Tibial artery (tissue), 4 donors: ENCODE results near the gene TOMM40L.

Experiments used
- DNase-seq, 2 donors: peaks; one replicate each; pipeline ENCODE4 v3.0.0-alpha.2; 2019
- H3K27ac ChIP-seq, 2 donors: fragments of 200-600 bp; sonication (generic) in 1 of 2; 1 replicate in 1 of 2; 2 replicates in 1 of 2; pipeline ENCODE4 v1.5.1; 2018 to 2019; ENCODE audit warnings: mild to moderate bottlenecking in 1 of 2
- H3K27me3 ChIP-seq, 2 donors: fragments of 200-600 bp; sonication (generic) in 1 of 2; one replicate each; pipeline versions ENCODE4 v1.5.1 to v1.6.0; 2016 to 2019
- H3K36me3 ChIP-seq, 3 donors: fragments of 200-600 bp; sonication (generic) in 2 of 3; one replicate each; pipeline ENCODE4 v1.5.1; 2016 to 2019; ENCODE audit warnings: mild to moderate bottlenecking in 2 of 3
- H3K4me1 ChIP-seq, 4 donors: fragments of 200-600 bp; sonication (generic) in 2 of 4; 1 replicate in 3 of 4; 2 replicates in 1 of 4; pipeline ENCODE4 v1.5.1; 2016 to 2019
- H3K4me3 ChIP-seq, 2 donors: fragments of 200-600 bp; sonication (generic) in 1 of 2; 1 replicate in 1 of 2; 2 replicates in 1 of 2; pipeline ENCODE4 v1.5.1; 2018 to 2019; ENCODE audit warnings: mild to moderate bottlenecking in 2 of 2
- H3K9me3 ChIP-seq, 3 donors: fragments of 200-600 bp; sonication (generic) in 1 of 3; one replicate each; pipeline ENCODE4 v1.5.1; 2016 to 2019
- CTCF ChIP-seq, 2 experiments: fragments of 200-600 bp in 1 of 2; fragments of 450-650 bp in 1 of 2; IDR thresholded peaks; one replicate each; pipeline ENCODE4 v1.5.1; 2017 to 2019; ENCODE audit warnings: antibody characterized with exemption in 2 of 2, mild to moderate bottlenecking in 1 of 2, moderate library complexity in 1 of 2
- intact Hi-C: fragments of 100-400 bp; cut with DNase I; formaldehyde crosslinking; loops from one replicate; pipeline ENCODE4 v1.15.0; 2023; ENCODE audit warnings: low total_unique reads

Gene TOMM40L

GRCh38 chr1:161201836-161202712 lies 23.8 kb upstream of the TOMM40L start, which contains the start of gene NDUFS2:
Gene NDUFS2 (plus strand): TSS chr1:161202367. CDS start chr1:161202386, 19 bp downstream.
- Histone ChIP-seq H3K4me3 (peak within 1 kb of the TSS; percentile 79 to 88), H3K4me1 (peaks cover 7 to 65% (median 52%) of the 10 kb centered on the region in 4 donors), H3K9me3 (no peaks in the 10 kb centered on the region), H3K27ac (peak within 1 kb of the TSS; percentile 87 to 93), H3K36me3 (peaks cover 10 to 27% (median 12%) of the 10 kb centered on the region in 3 donors), H3K27me3 (peaks cover 0 to 9% of the 10 kb centered on the region in 2 donors)
- intact Hi-C loops = no loop called here
- TF ChIP-seq CTCF (IDR thresholded peaks at IDR 0.05) = no peak
- DNase-seq = peak; percentile 99

- peaks cover 7 to 24% (median 17%) of the 10 kb centered on the region in 4 donors for H3K4me1 ChIP-seq
- DNase-seq = no peak
- H3K27me3 ChIP-seq = no peaks in the 10 kb centered on the region
- intact Hi-C loops = no loop called here
- TF ChIP-seq CTCF (IDR thresholded peaks at IDR 0.05) = no peak
- H3K9me3 ChIP-seq = no peaks in the 10 kb centered on the region
- H3K36me3 ChIP-seq = peaks cover 49 to 71% (median 55%) of the 10 kb centered on the region in 3 donors
- H3K4me3 ChIP-seq = no peak overlapping the region
- H3K27ac ChIP-seq = no peak overlapping the region
These were observed 19.3 kb upstream of the TOMM40L start for GRCh38 chr1:161206411-161207140.

- H3K27me3 ChIP-seq = no peaks in the 10 kb centered on the region
- intact Hi-C loops = no loop called here
- DNase-seq = no peak
- H3K27ac ChIP-seq = no peak overlapping the region
- H3K36me3 ChIP-seq = peaks cover 55 to 77% (median 61%) of the 10 kb centered on the region in 3 donors
- TF ChIP-seq CTCF (IDR thresholded peaks at IDR 0.05) = no peak
- no peaks in the 10 kb centered on the region for H3K9me3 ChIP-seq
- H3K4me1 ChIP-seq = peaks cover under 1 to 23% (median 16%) of the 10 kb centered on the region in 4 donors
- no peak overlapping the region for H3K4me3 ChIP-seq
These were observed 18.7 kb upstream of the TOMM40L start for GRCh38 chr1:161207173-161207572.

GRCh38 chr1:161209790-161210409 lies 16.0 kb upstream of the TOMM40L start:
- Histone ChIP-seq H3K4me3 (no peak overlapping the region), H3K27ac (no peak overlapping the region), H3K9me3 (no peaks in the 10 kb centered on the region), H3K36me3 (peaks cover 82 to 98% (median 88%) of the 10 kb centered on the region in 3 donors), H3K27me3 (no peaks in the 10 kb centered on the region), H3K4me1 (peaks cover 0 to 10% (median 3%) of the 10 kb centered on the region in 4 donors)
- intact Hi-C loops = no loop called here
- peak; percentile 77 to 79 for DNase-seq
- peak; percentile 84 to 87 for TF ChIP-seq CTCF (IDR thresholded peaks at IDR 0.05)

GRCh38 chr1:161214369-161214768 lies 11.5 kb upstream of the TOMM40L start:
- no peak for TF ChIP-seq CTCF (IDR thresholded peaks at IDR 0.05)
- no peaks in the 10 kb centered on the region for H3K4me1 ChIP-seq
- H3K27me3 ChIP-seq = no peaks in the 10 kb centered on the region
- DNase-seq = peak in 1 of 2 donors; percentile 18
- H3K9me3 ChIP-seq = no peaks in the 10 kb centered on the region
- peak overlapping the region in 1 of 2 donors; percentile 22 for H3K27ac ChIP-seq
- intact Hi-C loops = no loop called here
- H3K4me3 ChIP-seq = no peak overlapping the region
- H3K36me3 ChIP-seq = peaks cover 51 to 59% (median 55%) of the 10 kb centered on the region in 3 donors
